NB4 (cell line): ENCODE results near the gene PPP1R3G.

Source experiments
- DNase-seq: peaks from one replicate; pipeline ENCODE4 v3.0.0; 2010; ENCODE audit warnings: low read depth
- H3K4me3 ChIP-seq: one replicate; pipeline ENCODE4 v1.5.1; 2011; ENCODE audit warnings: mild to moderate bottlenecking, low read depth, low read length, moderate library complexity
- CTCF ChIP-seq: IDR thresholded peaks from one replicate; pipeline ENCODE4 v1.5.1; 2012; ENCODE audit warnings: low read depth, low read length
- MAX ChIP-seq: IDR thresholded peaks from 2 replicates; pipeline ENCODE4 v1.6.1; 2011; ENCODE audit warnings: low read depth, low read length
- MYC ChIP-seq: IDR thresholded peaks from 2 replicates; pipeline ENCODE4 v1.6.1; 2011; ENCODE audit warnings: low read depth, low read length
- POLR2A ChIP-seq: IDR thresholded peaks from 2 replicates; pipeline ENCODE4 v1.6.1; 2011; ENCODE audit warnings: mild to moderate bottlenecking; ENCODE audit not compliant: insufficient read length; ENCODE audit errors: extremely low read depth

Gene PPP1R3G

GRCh38 chr6:5045416-5045815 lies 39.7 kb upstream of the PPP1R3G start:
- H3K4me3 ChIP-seq: no peak overlapping the region
- no peak for DNase-seq
- TF ChIP-seq CTCF: no peak
- TF ChIP-seq MAX: no peak
- TF ChIP-seq MYC: no peak
- TF ChIP-seq POLR2A: no peak

DNA sequence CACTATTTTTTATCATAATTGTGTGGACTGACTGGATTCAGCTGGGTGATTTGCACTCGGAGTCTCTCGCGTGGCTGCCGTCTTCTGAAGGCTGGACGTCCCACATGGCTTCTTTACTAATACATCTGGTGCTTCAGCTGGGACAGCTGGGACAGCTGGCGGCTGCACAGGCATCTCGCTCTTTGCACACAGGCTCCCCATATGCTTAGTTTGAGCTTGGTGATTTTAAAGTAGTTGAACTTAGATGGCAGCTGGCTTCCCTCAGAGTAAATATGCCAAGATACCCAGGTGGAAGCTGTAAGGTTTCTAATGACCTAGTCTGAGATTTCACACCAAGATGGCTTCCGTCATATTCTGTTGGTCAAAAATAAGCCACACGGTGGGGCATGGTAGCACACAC lies 38.7 kb upstream of the PPP1R3G start:
- no peak for DNase-seq
- TF ChIP-seq MYC (no peak), CTCF (no peak)

GRCh38 chr6:5050009-5050408 lies 35.1 kb upstream of the PPP1R3G start:
- DNase-seq: peak; percentile 80
- H3K4me3 ChIP-seq: no peak overlapping the region
- no peak for TF ChIP-seq MAX
- no peak for TF ChIP-seq POLR2A
- no peak for TF ChIP-seq MYC
- TF ChIP-seq CTCF: no peak

More for the DNA sequence above, 38.7 kb upstream of the PPP1R3G start:
- no peak overlapping the region for H3K4me3 ChIP-seq

- no peak for TF ChIP-seq CTCF
- no peak for DNase-seq
- H3K4me3 ChIP-seq: no peak overlapping the region
Measured at GRCh38 chr6:5051394-5051793, 33.7 kb upstream of the PPP1R3G start.

- DNase-seq: peak; percentile 42
- TF ChIP-seq CTCF: no peak
- no peak for TF ChIP-seq MAX
- no peak for TF ChIP-seq POLR2A
- TF ChIP-seq MYC: no peak
Measured at GRCh38 chr6:5053038-5053437, 32.1 kb upstream of the PPP1R3G start.

GRCh38 chr6:5053864-5054244 lies 31.3 kb upstream of the PPP1R3G start:
- TF ChIP-seq MAX (no peak), CTCF (no peak), MYC (no peak), POLR2A (no peak)

More at GRCh38 chr6:5053038-5053437, 32.1 kb upstream of the PPP1R3G start:
- H3K4me3 ChIP-seq: no peak overlapping the region

More at GRCh38 chr6:5053864-5054244, 31.3 kb upstream of the PPP1R3G start:
- no peak for DNase-seq
- no peak overlapping the region for H3K4me3 ChIP-seq
